ENCODE data around the gene FHOD3. TPM values are rescaled to one million over a fixed set of nuclear protein-coding genes. Genes with fewer than 3 reads are reported as not detected.

The FHOD3 gene
- total and polyA plus RNA-seq, 2 donors (not counting 1 experiment from before 2014, with no cell fraction given): not detected

DNA sequence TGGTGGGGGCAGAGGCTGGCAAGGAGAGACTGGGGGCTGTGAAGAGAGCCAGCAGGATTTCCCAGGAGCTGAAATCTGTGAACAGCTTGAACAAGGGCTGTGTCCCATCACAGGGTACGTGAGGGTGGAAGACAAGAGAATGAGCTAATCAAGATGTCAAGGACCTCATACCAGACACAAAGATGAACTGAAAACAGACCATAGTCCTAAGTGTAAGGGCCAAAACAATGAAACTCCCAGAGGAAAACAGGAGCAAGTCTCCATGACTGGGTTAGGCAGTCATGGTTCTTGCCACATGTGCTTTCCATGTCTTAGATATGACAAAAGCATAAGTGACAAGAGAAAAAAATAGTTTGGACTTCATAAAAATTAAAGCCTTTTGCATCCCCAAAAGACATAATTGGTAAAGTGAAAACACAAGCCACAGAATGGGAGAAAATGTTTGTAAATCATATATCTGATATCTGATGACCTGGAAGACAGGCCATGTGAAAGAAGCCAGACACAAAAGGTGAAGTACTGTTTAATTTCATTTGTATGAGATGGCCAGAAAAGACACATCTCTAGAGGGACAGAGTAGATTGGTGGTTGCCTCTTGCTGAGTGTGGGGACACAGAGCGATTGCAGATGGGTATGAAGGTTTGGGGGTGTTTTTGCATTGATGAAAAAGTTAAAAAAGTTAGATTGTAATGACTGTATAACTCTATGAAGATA is 67.6 kb downstream of the FHOD3 start:
- Histone ChIP-seq H3K27ac (ENCODE audit: low read length in 2 of 2) (no peak overlapping the region), H3K9ac (ENCODE audit: low read length) (no peak overlapping the region), H3K4me3 (ENCODE audit: control extremely low read depth in 1 of 5, extremely low read depth in 1 of 5, insufficient read depth in 1 of 5, low read depth in 2 of 5, low read length in 4 of 5) (no peak overlapping the region), H3K27me3 (replicated peaks in 1 of 4; ENCODE audit: control extremely low read depth in 1 of 4, control insufficient read depth in 3 of 4, insufficient read depth in 4 of 4, low read length in 3 of 4) (peaks cover 0 to 5% (median under 1%) of the 10 kb centered on the region in 4 experiments), H3K4me2 (replicated peaks; ENCODE audit: low read depth, low read length, poor library complexity, severe bottlenecking) (no peak overlapping the region), H2AFZ (ENCODE audit: insufficient read depth, low read depth, low read length, poor library complexity, severe bottlenecking) (no peak overlapping the region), H3K4me1 (ENCODE audit: control insufficient read depth in 2 of 2, insufficient read depth in 2 of 2, low read length in 2 of 2) (no peaks in the 10 kb centered on the region), H3K9me3 (ENCODE audit: control extremely low read depth in 1 of 3, control insufficient read depth in 2 of 3, insufficient read depth in 1 of 3, low read length in 2 of 3) (peaks cover 0 to 3% (median 0%) of the 10 kb centered on the region in 3 donors), H3K79me2 (ENCODE audit: control insufficient read depth, insufficient read depth, low read length) (no peaks in the 10 kb centered on the region), H3K36me3 (replicated peaks in 1 of 2; ENCODE audit: control extremely low read depth in 1 of 2, control insufficient read depth in 1 of 2, extremely low read depth in 1 of 2, insufficient read depth in 2 of 2, low read length in 1 of 2) (no peaks in the 10 kb centered on the region), H4K20me1 (ENCODE audit: control insufficient read depth, insufficient read depth, low read length, poor library complexity, severe bottlenecking) (no peaks in the 10 kb centered on the region)
- Mint-ChIP-seq H3K4me3 (no peak overlapping the region), H3K27me3 (peaks cover 13% of the 10 kb centered on the region), H3K4me1 (no peaks in the 10 kb centered on the region), H3K27ac (no peak overlapping the region), H3K9me3 (ENCODE audit: insufficient read depth) (peaks cover 2% of the 10 kb centered on the region)
- no peak for DNase-seq
- TF ChIP-seq, protein P1, sequence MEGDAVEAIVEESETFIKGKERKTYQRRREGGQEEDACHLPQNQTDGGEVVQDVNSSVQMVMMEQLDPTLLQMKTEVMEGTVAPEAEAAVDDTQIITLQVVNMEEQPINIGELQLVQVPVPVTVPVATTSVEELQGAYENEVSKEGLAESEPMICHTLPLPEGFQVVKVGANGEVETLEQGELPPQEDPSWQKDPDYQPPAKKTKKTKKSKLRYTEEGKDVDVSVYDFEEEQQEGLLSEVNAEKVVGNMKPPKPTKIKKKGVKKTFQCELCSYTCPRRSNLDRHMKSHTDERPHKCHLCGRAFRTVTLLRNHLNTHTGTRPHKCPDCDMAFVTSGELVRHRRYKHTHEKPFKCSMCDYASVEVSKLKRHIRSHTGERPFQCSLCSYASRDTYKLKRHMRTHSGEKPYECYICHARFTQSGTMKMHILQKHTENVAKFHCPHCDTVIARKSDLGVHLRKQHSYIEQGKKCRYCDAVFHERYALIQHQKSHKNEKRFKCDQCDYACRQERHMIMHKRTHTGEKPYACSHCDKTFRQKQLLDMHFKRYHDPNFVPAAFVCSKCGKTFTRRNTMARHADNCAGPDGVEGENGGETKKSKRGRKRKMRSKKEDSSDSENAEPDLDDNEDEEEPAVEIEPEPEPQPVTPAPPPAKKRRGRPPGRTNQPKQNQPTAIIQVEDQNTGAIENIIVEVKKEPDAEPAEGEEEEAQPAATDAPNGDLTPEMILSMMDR (IDR thresholded peaks at IDR 0.05): no peak
- TF ChIP-seq EZH2 (IDR thresholded peaks at IDR 0.05; ENCODE audit: borderline replicate concordance, insufficient read depth, low read depth, low read length, poor library complexity, severe bottlenecking): no peak
- ChIA-PET CTCF (no interaction called here), POLR2A (interaction anchor here (0.6 kb wide), 1 partner anchor 526 kb away, joined by 3 read pairs; no protein-coding TSS in a partner anchor)
- intact Hi-C loops (cut with micrococcal nuclease): no loop called here
- no peak for ATAC-seq (ENCODE audit: low read depth)
- WGBS (ENCODE audit: insufficient coverage): no CpG with 5 or more reads among the region's 2 CpGs

All from B cell (primary cell).